IMR-90 (cell line): Measurements from ENCODE around the gene GRAMD1B. TPM values are rescaled to one million over a fixed set of nuclear protein-coding genes. Genes with fewer than 3 reads are reported as not detected.

Experiments
- ATAC-seq: fragments of 200-7000 bp; cut with Tn5 transposase; 2 replicates; pipeline ENCODE4 v1.9.1; 2020; ENCODE audit warnings: low read depth, mild to moderate bottlenecking, moderate library complexity
- BruUV-seq: library from RNA; stranded (reverse); fragments of 400-500 nt; replicated peaks from 2 replicates; lab custom pipeline; 2021; lab: Mats Ljungman, UMichigan
- CTCF ChIA-PET: fragments of 300-600 bp; formaldehyde crosslinking; extraction: SDS; loops from one replicate; lab custom pipeline; 2021; ENCODE audit warnings: antibody characterized with exemption; lab: Yijun Ruan, JAX
- POLR2A ChIA-PET: fragments of 300-600 bp; sonication (Branson Sonifier 250); formaldehyde crosslinking; loops from one replicate; lab custom pipeline; 2022; ENCODE audit warnings: antibody characterized with exemption; ENCODE audit not compliant: unreplicated experiment; lab: Charles Lee
- DNase-seq: peaks from one replicate; pipeline ENCODE4 v3.0.0; 2013
- H2AFZ ChIP-seq: replicated peaks from 2 replicates; pipeline ENCODE3; 2013; ENCODE audit warnings: low read length, mild to moderate bottlenecking; ENCODE audit not compliant: poor library complexity
- H2AK5ac ChIP-seq: 2 replicates; pipeline ENCODE4 v1.6.1; 2013; ENCODE audit warnings: low read depth, low read length, inconsistent platforms
- H2AK9ac ChIP-seq: replicated peaks from 2 replicates; pipeline ENCODE3; 2013; ENCODE audit warnings: mild to moderate bottlenecking, low read depth, low read length, moderate library complexity; ENCODE audit not compliant: poor library complexity
- H2BK120ac ChIP-seq: 2 replicates; pipeline ENCODE4 v1.6.1; 2013; ENCODE audit warnings: low read depth, low read length, inconsistent platforms
- H2BK15ac ChIP-seq: 3 replicates; pipeline ENCODE4 v1.6.1; 2013; ENCODE audit warnings: low read depth, low read length, inconsistent platforms
- H2BK20ac ChIP-seq: 2 replicates; pipeline ENCODE4 v1.6.1; 2013; ENCODE audit warnings: low read depth, mild to moderate bottlenecking, inconsistent platforms, low read length, moderate library complexity
- H2BK5ac ChIP-seq: 2 replicates; pipeline ENCODE4 v1.6.1; 2013; ENCODE audit warnings: mild to moderate bottlenecking, low read depth, low read length, inconsistent platforms; ENCODE audit not compliant: poor library complexity, severe bottlenecking
- H3K14ac ChIP-seq: replicated peaks from 2 replicates; pipeline ENCODE4 v1.6.1; 2013; ENCODE audit warnings: low read depth, low read length, inconsistent platforms
- H3K18ac ChIP-seq: 2 replicates; pipeline ENCODE4 v1.6.1; 2013; ENCODE audit warnings: low read depth, low read length, control low read depth
- H3K23ac ChIP-seq: 2 replicates; pipeline ENCODE4 v1.6.1; 2013; ENCODE audit warnings: low read depth, low read length, inconsistent platforms
- H3K27ac ChIP-seq: 2 replicates; pipeline ENCODE4 v1.5.1; 2013; ENCODE audit warnings: mild to moderate bottlenecking, control low read depth, low read length; ENCODE audit not compliant: insufficient read depth
- H3K27me3 ChIP-seq: 2 replicates; pipeline ENCODE4 v1.6.1; 2013; ENCODE audit warnings: low read length; ENCODE audit not compliant: control insufficient read depth, insufficient read depth
- H3K36me3 ChIP-seq: 2 replicates; pipeline ENCODE4 v1.6.1; 2013; ENCODE audit warnings: low read length, mixed read lengths; ENCODE audit not compliant: control insufficient read depth, insufficient read depth
- H3K4ac ChIP-seq: 2 replicates; pipeline ENCODE4 v1.6.1; 2013; ENCODE audit warnings: low read depth, low read length, inconsistent platforms
- H3K4me1 ChIP-seq: 2 replicates; pipeline ENCODE4 v1.6.1; 2013; ENCODE audit warnings: low read length, mixed read lengths; ENCODE audit not compliant: control insufficient read depth, insufficient read depth
- H3K4me2 ChIP-seq: 2 replicates; pipeline ENCODE4 v1.6.1; 2013; ENCODE audit warnings: low read depth, mild to moderate bottlenecking, control low read depth, low read length, moderate library complexity
- H3K4me3 ChIP-seq: 2 replicates; pipeline ENCODE4 v1.5.1; 2013; ENCODE audit warnings: low read depth, mild to moderate bottlenecking, control low read depth, low read length, moderate library complexity; ENCODE audit not compliant: insufficient read depth
- H3K56ac ChIP-seq: 2 replicates; pipeline ENCODE4 v1.6.1; 2013; ENCODE audit warnings: low read length, inconsistent platforms; ENCODE audit not compliant: insufficient read depth; ENCODE audit errors: extremely low read depth
- H3K79me1 ChIP-seq, 2 experiments: 2 replicates each; pipeline ENCODE4 v1.6.1; 2013; ENCODE audit warnings: low read length in 2 of 2, inconsistent platforms in 1 of 2, low read depth in 1 of 2
- H3K9ac ChIP-seq: 2 replicates; pipeline ENCODE4 v1.6.1; 2013; ENCODE audit warnings: low read depth, low read length, control low read depth
- H3K9me1 ChIP-seq: 2 replicates; pipeline ENCODE4 v1.6.1; 2013; ENCODE audit warnings: low read length, inconsistent platforms; ENCODE audit not compliant: insufficient read depth
- H3K9me3 ChIP-seq: 2 replicates; pipeline ENCODE4 v1.6.1; 2013; ENCODE audit warnings: low read length; ENCODE audit not compliant: control insufficient read depth, insufficient read depth
- H4K20me1 ChIP-seq: 2 replicates; pipeline ENCODE4 v1.6.1; 2013; ENCODE audit warnings: low read length, inconsistent platforms; ENCODE audit not compliant: insufficient read depth
- H4K5ac ChIP-seq: 2 replicates; pipeline ENCODE4 v1.6.1; 2013; ENCODE audit warnings: mild to moderate bottlenecking, low read depth, low read length, control low read depth
- H4K8ac ChIP-seq, 2 experiments: 2 replicates each; pipeline ENCODE4 v1.6.1; 2013; ENCODE audit warnings: low read depth in 2 of 2, low read length in 2 of 2, control low read depth in 1 of 2, inconsistent platforms in 1 of 2
- H4K91ac ChIP-seq: 2 replicates; pipeline ENCODE4 v1.6.1; 2013; ENCODE audit warnings: low read depth, low read length, inconsistent platforms; ENCODE audit not compliant: insufficient read depth
- BHLHE40 ChIP-seq: fragments of 150-350 bp; IDR thresholded peaks from 2 replicates; pipeline ENCODE4 v1.6.1; 2016; ENCODE audit warnings: mild to moderate bottlenecking, low read depth, low read length
- CEBPB ChIP-seq: IDR thresholded peaks from 2 replicates; pipeline ENCODE4 v1.6.1; 2012; ENCODE audit warnings: low read depth, low read length, improper control_type of control experiment
- CHD1 ChIP-seq: IDR thresholded peaks from 2 replicates; pipeline ENCODE4 v1.6.1; 2012; ENCODE audit warnings: low read depth, low read length, improper control_type of control experiment
- FOS ChIP-seq: fragments of 150-350 bp; IDR thresholded peaks from 2 replicates; pipeline ENCODE4 v1.6.1; 2016; ENCODE audit warnings: low read depth, low read length
- MAFK ChIP-seq: IDR thresholded peaks from 2 replicates; pipeline ENCODE4 v1.6.1; 2012; ENCODE audit warnings: low read depth, low read length, improper control_type of control experiment
- MAZ ChIP-seq: IDR thresholded peaks from 2 replicates; pipeline ENCODE4 v1.6.1; 2012; ENCODE audit warnings: low read depth, mild to moderate bottlenecking, low read length, improper control_type of control experiment, moderate library complexity, borderline replicate concordance
- NFE2L2 ChIP-seq: fragments of 150-350 bp; IDR thresholded peaks from 2 replicates; pipeline ENCODE4 v1.6.1; 2016; ENCODE audit warnings: low read depth, mild to moderate bottlenecking, low read length
- POLR2A ChIP-seq: IDR thresholded peaks from 2 replicates; pipeline ENCODE4 v1.6.1; 2012; ENCODE audit warnings: mild to moderate bottlenecking, low read depth, low read length
- RAD21 ChIP-seq: IDR thresholded peaks from 2 replicates; pipeline ENCODE4 v1.6.1; 2012; ENCODE audit warnings: low read length, improper control_type of control experiment
- RCOR1 ChIP-seq: IDR thresholded peaks from 2 replicates; pipeline ENCODE4 v1.6.1; 2012; ENCODE audit warnings: mild to moderate bottlenecking, low read length, improper control_type of control experiment; ENCODE audit not compliant: insufficient replicate concordance
- WGBS, 2 experiments: methylation state at CpG; one replicate each; pipeline versions ENCODE4 v1.1.5 to v1.1.7; 2013; ENCODE audit warnings: missing lambda C conversion rate in 2 of 2; ENCODE audit not compliant: insufficient read length in 1 of 2; ENCODE audit errors: extremely low coverage in 2 of 2; 5-methylcytosine and 5-hydroxymethylcytosine counted together
- dilution Hi-C: fragments of 300-500 bp; cut with HindIII; formaldehyde crosslinking; loops from one replicate; pipeline ENCODE4 v1.14.3; 2018; ENCODE audit warnings: low sequenced_read_pairs; ENCODE audit not compliant: unreplicated experiment
- in situ Hi-C: fragments of 300-500 bp; cut with MboI; formaldehyde crosslinking; loops from 3 replicates; pipeline ENCODE4 v1.14.3; 2019; ENCODE audit warnings: low sequenced_read_pairs, inconsistent platforms, mixed read lengths
- intact Hi-C: fragments of 100-400 bp; cut with micrococcal nuclease; formaldehyde crosslinking; loops from 2 replicates; pipeline ENCODE4 v1.10.0; 2022
- polyA plus RNA-seq, 3 experiments: library from polyadenylated mRNA; depleted of rRNA; stranded (reverse); fragments of >200 nt; gene quantifications; 2 replicates each; pipeline ENCODE4 v1.2.3, GENCODE V29; 2012; ENCODE audit warnings: low replicate concordance in 1 of 3
- total RNA-seq: library from RNA; depleted of rRNA; stranded (reverse); fragments of >200 nt; gene quantifications from 2 replicates; pipeline ENCODE4 v1.2.3, GENCODE V29; 2012
- TF ChIP-seq, protein P1 (sequence below): fragments of 150-350 bp; IDR thresholded peaks from 2 replicates; pipeline ENCODE4 v1.6.1; 2016; ENCODE audit warnings: low read depth, mild to moderate bottlenecking, low read length, moderate library complexity, borderline replicate concordance
- TF ChIP-seq, protein P2 (sequence below): conservative IDR thresholded peaks from 2 replicates; pipeline ENCODE4 v1.5.1; 2012; ENCODE audit warnings: mild to moderate bottlenecking, low read depth, low read length, improper control_type of control experiment

The GRAMD1B gene
- total and polyA plus RNA-seq, 2 of the 4 experiments (the other 2 are of a cell fraction): 7.1 to 7.2 TPM

DNA sequence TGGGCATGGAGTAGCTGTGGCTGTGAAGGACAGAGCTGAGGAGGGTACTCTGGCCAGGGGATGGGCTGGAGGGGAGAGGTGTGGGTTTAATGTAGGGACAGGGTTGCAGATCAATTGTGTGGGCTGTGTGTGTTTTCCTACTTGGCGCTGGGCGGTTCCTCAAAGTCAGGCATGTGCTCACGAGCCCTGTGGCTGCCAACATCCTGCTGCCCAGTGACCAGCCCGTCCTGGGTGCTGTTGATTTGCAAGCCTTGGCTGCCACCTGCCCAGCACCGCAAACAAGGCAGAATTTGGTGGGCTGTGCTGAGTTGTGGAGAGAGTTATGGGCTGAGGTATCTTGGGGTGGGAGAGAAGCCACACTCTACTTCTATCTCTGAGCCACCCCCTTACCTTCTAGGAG lies 155.1 kb downstream of the GRAMD1B start:
- no peak overlapping the region for H2BK120ac ChIP-seq
- peaks cover 3% of the 10 kb centered on the region; the same call in 1 of the 2 replicates for H4K20me1 ChIP-seq
- H3K18ac ChIP-seq: no peak overlapping the region
- H4K5ac ChIP-seq: no peak overlapping the region
- H2BK20ac ChIP-seq: no peak overlapping the region
- H4K8ac ChIP-seq: no peak overlapping the region
- peaks cover 3% of the 10 kb centered on the region; the same call in 1 of the 2 replicates for H3K4me1 ChIP-seq
- BruUV-seq: no TSS peak
- no peaks in the 10 kb centered on the region for H3K36me3 ChIP-seq
- H3K4me2 ChIP-seq: no peak overlapping the region
- no peaks in the 10 kb centered on the region for H3K27me3 ChIP-seq
- H2AFZ ChIP-seq: peak overlapping the region; percentile 52
- ChIA-PET CTCF (interaction anchor here (1.3 kb wide), 1 partner anchor 8 kb away, joined by 6 read pairs; no protein-coding TSS in a partner anchor), POLR2A (no interaction called here)
- 79% methylated on average over 3 of the region's 5 CpGs; no CpG with 5 or more reads in 1 of the 2 experiments for WGBS, 2 experiments
- peaks cover 0 to 3% of the 10 kb centered on the region in 2 experiments; a peak in 1 of 4 replicates for H3K79me1 ChIP-seq
- no peak overlapping the region for H2BK5ac ChIP-seq
- no peak for DNase-seq
- H2AK5ac ChIP-seq: no peak overlapping the region
- no peak overlapping the region for H3K4ac ChIP-seq
- ATAC-seq: no peak
- H3K9me1 ChIP-seq: peaks cover 10% of the 10 kb centered on the region
- no peak overlapping the region for H3K4me3 ChIP-seq
- H2BK15ac ChIP-seq: no peak overlapping the region
- dilution Hi-C loops: no loop called here
- no peak overlapping the region for H3K27ac ChIP-seq
- H3K9ac ChIP-seq: no peak overlapping the region
- H3K14ac ChIP-seq: no peak overlapping the region
- TF ChIP-seq, protein P1, sequence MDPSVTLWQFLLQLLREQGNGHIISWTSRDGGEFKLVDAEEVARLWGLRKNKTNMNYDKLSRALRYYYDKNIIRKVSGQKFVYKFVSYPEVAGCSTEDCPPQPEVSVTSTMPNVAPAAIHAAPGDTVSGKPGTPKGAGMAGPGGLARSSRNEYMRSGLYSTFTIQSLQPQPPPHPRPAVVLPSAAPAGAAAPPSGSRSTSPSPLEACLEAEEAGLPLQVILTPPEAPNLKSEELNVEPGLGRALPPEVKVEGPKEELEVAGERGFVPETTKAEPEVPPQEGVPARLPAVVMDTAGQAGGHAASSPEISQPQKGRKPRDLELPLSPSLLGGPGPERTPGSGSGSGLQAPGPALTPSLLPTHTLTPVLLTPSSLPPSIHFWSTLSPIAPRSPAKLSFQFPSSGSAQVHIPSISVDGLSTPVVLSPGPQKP: no peak
- no peak for TF ChIP-seq NFE2L2
- TF ChIP-seq RAD21: no peak
- no peak for TF ChIP-seq MAFK
- TF ChIP-seq FOS: no peak
- no peak for TF ChIP-seq BHLHE40
- TF ChIP-seq POLR2A: no peak
- no peak for TF ChIP-seq CEBPB
- no peak for TF ChIP-seq MAZ
- TF ChIP-seq RCOR1: no peak
- TF ChIP-seq, protein P2, sequence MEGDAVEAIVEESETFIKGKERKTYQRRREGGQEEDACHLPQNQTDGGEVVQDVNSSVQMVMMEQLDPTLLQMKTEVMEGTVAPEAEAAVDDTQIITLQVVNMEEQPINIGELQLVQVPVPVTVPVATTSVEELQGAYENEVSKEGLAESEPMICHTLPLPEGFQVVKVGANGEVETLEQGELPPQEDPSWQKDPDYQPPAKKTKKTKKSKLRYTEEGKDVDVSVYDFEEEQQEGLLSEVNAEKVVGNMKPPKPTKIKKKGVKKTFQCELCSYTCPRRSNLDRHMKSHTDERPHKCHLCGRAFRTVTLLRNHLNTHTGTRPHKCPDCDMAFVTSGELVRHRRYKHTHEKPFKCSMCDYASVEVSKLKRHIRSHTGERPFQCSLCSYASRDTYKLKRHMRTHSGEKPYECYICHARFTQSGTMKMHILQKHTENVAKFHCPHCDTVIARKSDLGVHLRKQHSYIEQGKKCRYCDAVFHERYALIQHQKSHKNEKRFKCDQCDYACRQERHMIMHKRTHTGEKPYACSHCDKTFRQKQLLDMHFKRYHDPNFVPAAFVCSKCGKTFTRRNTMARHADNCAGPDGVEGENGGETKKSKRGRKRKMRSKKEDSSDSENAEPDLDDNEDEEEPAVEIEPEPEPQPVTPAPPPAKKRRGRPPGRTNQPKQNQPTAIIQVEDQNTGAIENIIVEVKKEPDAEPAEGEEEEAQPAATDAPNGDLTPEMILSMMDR: no peak
- no peak for TF ChIP-seq CHD1
- no peak overlapping the region for H4K91ac ChIP-seq
- peak overlapping the region; percentile 53 for H2AK9ac ChIP-seq
- no peak overlapping the region for H3K56ac ChIP-seq
- no peak overlapping the region for H3K23ac ChIP-seq
- in situ Hi-C loops: no loop called here
- H3K9me3 ChIP-seq: no peaks in the 10 kb centered on the region
- intact Hi-C loops: no loop called here
